ENCODE data around the gene MED9.

MED9 gene

DNA sequence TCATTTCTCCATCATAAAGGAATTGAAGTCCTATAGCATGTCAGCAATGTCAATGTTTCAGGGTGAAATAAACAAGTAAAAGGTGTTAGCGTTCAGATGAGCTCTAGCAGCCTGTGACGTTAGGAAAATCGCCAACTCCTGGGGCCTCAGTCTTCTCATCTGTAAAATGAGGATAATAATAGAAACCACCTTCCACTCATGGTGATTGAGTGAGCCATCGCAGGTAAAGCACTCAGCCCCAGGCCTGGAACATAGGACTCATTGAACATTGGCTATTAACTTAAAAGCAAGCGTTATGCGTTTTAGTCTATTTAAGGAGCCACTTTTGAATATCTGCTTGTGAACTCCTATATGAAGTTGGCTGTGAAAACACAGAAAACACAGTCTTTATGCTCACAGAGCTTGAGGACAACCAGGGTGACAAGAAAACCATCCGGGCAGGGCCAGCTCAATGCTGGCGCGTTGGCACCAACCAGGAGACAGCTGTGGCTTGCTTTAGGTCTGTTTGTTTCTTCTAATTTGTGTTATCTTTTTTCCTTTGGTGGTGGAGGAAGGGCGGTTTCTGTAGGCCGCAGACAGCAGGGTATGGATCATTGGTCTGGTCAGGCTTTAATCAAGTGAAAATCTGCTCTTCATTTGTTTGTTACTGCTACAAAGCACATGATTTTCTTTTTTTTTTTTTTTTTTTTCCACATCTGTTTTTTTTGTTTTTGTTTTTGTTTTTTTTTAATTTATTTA, 35.7 kb upstream of the MED9 start:
- no peak overlapping the region for H3K9ac ChIP-seq (ENCODE audit: low read depth, low read length, poor library complexity, severe bottlenecking)

DNA sequence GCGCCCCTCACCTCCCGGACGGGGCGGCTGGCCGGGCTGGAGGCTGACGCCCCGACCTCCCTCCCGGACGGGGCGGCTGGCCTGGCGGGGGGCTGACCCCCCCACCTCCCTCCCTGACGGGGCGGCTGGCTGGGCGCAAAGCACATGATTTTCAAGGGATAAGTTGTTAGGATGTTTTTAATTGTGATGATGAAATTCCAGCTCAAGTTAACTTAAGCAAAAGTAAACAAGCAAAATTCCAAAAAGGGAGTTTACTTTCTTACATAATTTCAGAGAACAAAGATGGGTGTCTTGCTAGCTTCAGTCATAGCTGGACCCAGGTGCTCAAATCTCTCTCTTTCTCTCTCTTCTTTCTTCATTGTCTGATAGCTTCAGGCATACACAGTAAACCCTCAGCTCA, 33.6 kb upstream of the MED9 start:
- H2AFZ ChIP-seq (ENCODE audit: low read length) = no peak overlapping the region
- H3K4me1 ChIP-seq (ENCODE audit: insufficient read depth, low read length, poor library complexity, severe bottlenecking) = peaks cover 10% of the 10 kb centered on the region
- H3F3A ChIP-seq (ENCODE audit: low read depth) = no peaks in the 10 kb centered on the region
- no peaks in the 10 kb centered on the region for H3K79me2 ChIP-seq (ENCODE audit: insufficient read depth, low read length)
- H3K27me3 ChIP-seq (ENCODE audit: insufficient read depth, low read length, poor library complexity, severe bottlenecking) = no peaks in the 10 kb centered on the region
- no peaks in the 10 kb centered on the region for H4K20me1 ChIP-seq (ENCODE audit: insufficient read depth, low read length, poor library complexity, severe bottlenecking)
- no peak overlapping the region for H3K4me2 ChIP-seq (ENCODE audit: low read depth, low read length, poor library complexity, severe bottlenecking)
- no peaks in the 10 kb centered on the region for H3K36me3 ChIP-seq (ENCODE audit: insufficient read depth, low read length)
- no peak overlapping the region for H3K4me3 ChIP-seq (ENCODE audit: low read length, poor library complexity, severe bottlenecking)
- no peaks in the 10 kb centered on the region for H3K9me3 ChIP-seq (ENCODE audit: insufficient read depth, low read depth, low read length)
- H3K9ac ChIP-seq (ENCODE audit: low read depth, low read length, poor library complexity, severe bottlenecking) = no peak overlapping the region
- TF ChIP-seq, protein P1, sequence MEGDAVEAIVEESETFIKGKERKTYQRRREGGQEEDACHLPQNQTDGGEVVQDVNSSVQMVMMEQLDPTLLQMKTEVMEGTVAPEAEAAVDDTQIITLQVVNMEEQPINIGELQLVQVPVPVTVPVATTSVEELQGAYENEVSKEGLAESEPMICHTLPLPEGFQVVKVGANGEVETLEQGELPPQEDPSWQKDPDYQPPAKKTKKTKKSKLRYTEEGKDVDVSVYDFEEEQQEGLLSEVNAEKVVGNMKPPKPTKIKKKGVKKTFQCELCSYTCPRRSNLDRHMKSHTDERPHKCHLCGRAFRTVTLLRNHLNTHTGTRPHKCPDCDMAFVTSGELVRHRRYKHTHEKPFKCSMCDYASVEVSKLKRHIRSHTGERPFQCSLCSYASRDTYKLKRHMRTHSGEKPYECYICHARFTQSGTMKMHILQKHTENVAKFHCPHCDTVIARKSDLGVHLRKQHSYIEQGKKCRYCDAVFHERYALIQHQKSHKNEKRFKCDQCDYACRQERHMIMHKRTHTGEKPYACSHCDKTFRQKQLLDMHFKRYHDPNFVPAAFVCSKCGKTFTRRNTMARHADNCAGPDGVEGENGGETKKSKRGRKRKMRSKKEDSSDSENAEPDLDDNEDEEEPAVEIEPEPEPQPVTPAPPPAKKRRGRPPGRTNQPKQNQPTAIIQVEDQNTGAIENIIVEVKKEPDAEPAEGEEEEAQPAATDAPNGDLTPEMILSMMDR (conservative IDR thresholded peaks at IDR 0.05; ENCODE audit: low read length) = no peak
- TF ChIP-seq EZH2phosphoT487 (IDR thresholded peaks at IDR 0.05; ENCODE audit: borderline replicate concordance) = no peak
- no peaks in the 10 kb centered on the region for H3K9me2 ChIP-seq (replicated peaks; ENCODE audit: low read depth, low read length)

More for the DNA sequence above, 35.7 kb upstream of the MED9 start:
- no peaks in the 10 kb centered on the region for H3K9me3 ChIP-seq (ENCODE audit: insufficient read depth, low read depth, low read length)
- no peaks in the 10 kb centered on the region for H3K9me2 ChIP-seq (replicated peaks; ENCODE audit: low read depth, low read length)
- no peak for TF ChIP-seq EZH2phosphoT487 (IDR thresholded peaks at IDR 0.05; ENCODE audit: borderline replicate concordance)
- TF ChIP-seq, protein P1 (conservative IDR thresholded peaks at IDR 0.05; ENCODE audit: low read length) = no peak
- no peak overlapping the region for H3K4me2 ChIP-seq (ENCODE audit: low read depth, low read length, poor library complexity, severe bottlenecking)
- no peaks in the 10 kb centered on the region for H3K79me2 ChIP-seq (ENCODE audit: insufficient read depth, low read length)
- H3F3A ChIP-seq (ENCODE audit: low read depth) = no peaks in the 10 kb centered on the region
- H3K36me3 ChIP-seq (ENCODE audit: insufficient read depth, low read length) = no peaks in the 10 kb centered on the region
- H3K4me1 ChIP-seq (ENCODE audit: insufficient read depth, low read length, poor library complexity, severe bottlenecking) = peaks cover 5% of the 10 kb centered on the region
- no peak overlapping the region for H3K4me3 ChIP-seq (ENCODE audit: low read length, poor library complexity, severe bottlenecking)
- no peak overlapping the region for H2AFZ ChIP-seq (ENCODE audit: low read length)
- no peaks in the 10 kb centered on the region for H4K20me1 ChIP-seq (ENCODE audit: insufficient read depth, low read length, poor library complexity, severe bottlenecking)
- no peaks in the 10 kb centered on the region for H3K27me3 ChIP-seq (ENCODE audit: insufficient read depth, low read length, poor library complexity, severe bottlenecking)

DNA sequence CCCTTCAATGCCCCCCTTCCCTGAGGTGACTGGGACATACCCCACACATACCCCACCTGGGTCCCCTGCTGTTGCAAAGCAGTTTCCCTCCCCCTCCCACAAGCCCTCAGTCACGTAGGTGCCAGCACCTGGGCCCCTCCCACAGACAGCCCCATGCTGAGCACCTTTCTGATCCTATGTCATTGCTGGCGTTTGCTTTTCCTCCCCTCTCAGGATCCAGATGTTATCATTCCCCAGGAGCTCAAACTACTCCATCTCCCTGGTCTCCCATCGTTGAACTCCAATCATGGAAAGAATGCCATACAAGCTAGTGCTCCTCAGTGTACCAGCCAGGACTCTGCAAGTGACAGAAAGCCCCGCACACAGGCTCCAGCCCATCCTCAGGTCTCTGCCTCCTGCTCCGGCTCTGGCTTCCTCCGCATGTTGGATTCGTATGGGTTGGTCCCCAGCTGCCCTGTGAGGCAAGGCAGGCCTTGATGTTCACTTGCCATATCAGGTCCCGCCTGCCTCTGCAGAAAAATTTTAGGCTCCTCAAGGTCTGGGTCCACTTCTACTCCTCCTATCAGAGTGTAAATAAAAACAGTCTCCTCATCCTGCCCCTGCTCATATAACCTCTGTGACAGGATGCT, 31.4 kb upstream of the MED9 start:
- no peak overlapping the region for H3K9ac ChIP-seq (ENCODE audit: low read depth, low read length, poor library complexity, severe bottlenecking)
- no peaks in the 10 kb centered on the region for H4K20me1 ChIP-seq (ENCODE audit: insufficient read depth, low read length, poor library complexity, severe bottlenecking)
- no peak overlapping the region for H3K4me3 ChIP-seq (ENCODE audit: low read length, poor library complexity, severe bottlenecking)
- H3F3A ChIP-seq (ENCODE audit: low read depth) = no peaks in the 10 kb centered on the region
- H3K9me2 ChIP-seq (replicated peaks; ENCODE audit: low read depth, low read length) = no peaks in the 10 kb centered on the region
- H3K79me2 ChIP-seq (ENCODE audit: insufficient read depth, low read length) = no peaks in the 10 kb centered on the region
- H3K36me3 ChIP-seq (ENCODE audit: insufficient read depth, low read length) = no peaks in the 10 kb centered on the region
- H3K4me2 ChIP-seq (ENCODE audit: low read depth, low read length, poor library complexity, severe bottlenecking) = no peak overlapping the region
- H3K27me3 ChIP-seq (ENCODE audit: insufficient read depth, low read length, poor library complexity, severe bottlenecking) = no peaks in the 10 kb centered on the region
- H2AFZ ChIP-seq (ENCODE audit: low read length) = no peak overlapping the region
- TF ChIP-seq EZH2phosphoT487 (IDR thresholded peaks at IDR 0.05; ENCODE audit: borderline replicate concordance) = no peak
- TF ChIP-seq, protein P1 (conservative IDR thresholded peaks at IDR 0.05; ENCODE audit: low read length) = no peak
- peaks cover 10% of the 10 kb centered on the region for H3K4me1 ChIP-seq (ENCODE audit: insufficient read depth, low read length, poor library complexity, severe bottlenecking)
- no peaks in the 10 kb centered on the region for H3K9me3 ChIP-seq (ENCODE audit: insufficient read depth, low read depth, low read length)
